SK-N-DZ (cell line): ENCODE data around the gene PARL.
"Not testable (repeated sequence)": the region's sequence is repeated elsewhere in the genome, so short reads cannot be mapped to it uniquely, and the experiment has no call there.

ENCODE experiments used
- DNase-seq: peaks from one replicate; pipeline ENCODE4 v3.0.0-alpha.2; 2015; ENCODE audit warnings: low spot score

PARL gene

GRCh38 chr3:183904833-183905780 lies 20.4 kb upstream of the PARL start:
- no peak for DNase-seq

- no peak for DNase-seq
Observed at GRCh38 chr3:183898028-183898431, 13.3 kb upstream of the PARL start.

- no peak for DNase-seq
Observed at GRCh38 chr3:183897606-183898005, 12.9 kb upstream of the PARL start.

GRCh38 chr3:183896610-183897009 lies 11.9 kb upstream of the PARL start:
- no peak for DNase-seq

GRCh38 chr3:183896184-183896583 lies 11.5 kb upstream of the PARL start:
- DNase-seq: no peak

DNA sequence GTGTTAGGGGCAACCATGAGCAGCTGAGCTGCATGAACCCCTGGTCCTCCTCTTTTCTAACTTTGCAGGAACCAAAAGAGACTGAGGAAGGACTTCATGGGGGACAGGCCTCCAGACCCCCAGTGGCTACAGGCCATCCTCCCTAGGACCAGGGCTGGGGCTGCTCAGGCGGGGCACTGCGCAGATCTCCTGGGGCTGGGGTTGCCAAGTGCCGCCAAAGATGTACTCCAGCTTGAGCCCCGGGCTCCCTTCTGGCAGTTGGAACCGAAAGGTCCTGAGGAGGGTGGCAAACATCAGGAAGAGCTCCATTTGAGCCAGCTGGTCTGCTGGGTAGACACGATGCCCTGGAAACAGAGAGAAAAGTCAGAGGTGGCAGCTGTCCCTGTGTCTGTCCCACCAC lies 11.1 kb upstream of the PARL start:
- no peak for DNase-seq

DNA sequence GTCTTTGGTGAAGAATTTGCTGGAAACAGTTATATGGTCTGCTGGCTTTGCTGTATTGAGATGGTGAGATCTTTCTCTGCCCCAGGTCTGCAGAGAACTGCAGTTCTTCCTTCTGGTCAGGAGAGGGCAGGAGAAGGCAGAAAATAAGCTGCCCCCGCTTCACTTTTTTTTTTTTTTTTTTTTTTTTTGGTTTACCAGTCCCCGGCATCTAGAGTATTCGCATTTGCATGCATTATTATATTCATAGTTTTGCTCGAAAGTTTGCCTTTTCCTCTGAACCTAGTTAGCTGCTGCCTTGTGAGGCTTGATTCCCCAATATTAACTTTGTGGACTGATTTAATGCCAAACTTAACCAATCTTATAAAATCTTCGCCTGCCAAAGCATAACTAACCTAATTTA lies 10.6 kb upstream of the PARL start:
- peak; percentile 69 for DNase-seq

DNA sequence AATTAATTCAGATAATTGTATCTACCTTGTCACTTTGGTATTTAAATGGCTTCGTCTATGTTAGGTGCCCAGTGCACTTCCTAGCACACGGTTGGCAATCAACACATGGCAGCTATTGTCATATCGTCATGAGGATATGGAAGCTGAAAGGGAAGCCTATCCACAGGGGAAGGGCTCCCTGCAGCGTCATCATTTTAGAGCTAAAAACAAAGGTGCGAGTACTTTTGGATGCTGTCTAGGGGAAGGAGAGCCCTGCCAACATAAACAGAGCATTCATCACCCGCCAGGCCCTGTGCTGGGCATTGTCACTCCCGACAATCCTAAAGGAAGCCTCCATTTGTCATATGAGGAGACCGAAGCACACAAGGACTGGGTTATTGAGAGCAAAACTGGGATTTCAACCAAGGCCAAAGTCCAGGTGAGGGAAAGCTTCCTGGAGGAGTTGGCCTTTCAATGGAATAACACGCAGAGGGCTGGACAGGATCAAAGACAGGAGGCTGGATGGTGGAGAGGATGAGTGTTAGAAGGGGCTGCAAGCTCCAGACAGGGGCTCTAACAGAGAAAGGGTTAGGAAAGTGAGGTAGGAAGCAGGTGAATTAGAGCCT lies 8.0 kb upstream of the PARL start:
- no peak for DNase-seq

DNA sequence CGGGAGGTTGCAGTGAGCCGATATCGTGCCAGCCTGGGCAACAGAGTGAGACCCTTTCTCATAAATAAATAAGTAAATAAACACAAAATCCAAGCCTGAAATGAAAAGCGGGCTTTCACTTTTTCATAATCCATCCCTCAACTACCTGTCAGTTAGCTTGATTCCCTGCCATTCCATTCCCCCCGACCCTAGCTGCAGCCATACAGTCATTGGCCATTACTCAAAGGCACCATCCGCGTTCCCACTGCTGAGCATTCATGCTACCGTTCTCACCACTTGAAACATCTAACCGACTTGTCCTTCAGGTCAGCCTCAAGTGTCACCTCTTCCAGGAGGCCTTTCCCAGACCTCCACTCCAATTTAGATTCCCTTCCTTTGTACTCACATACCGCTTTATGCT lies 1.1 kb upstream of the PARL start:
- DNase-seq: no peak

- DNase-seq: no peak
Observed at GRCh38 chr3:183884097-183884426, 618 bp downstream of the PARL start.

- DNase-seq: no peak
Observed at GRCh38 chr3:183883291-183884096, 1.2 kb downstream of the PARL start.

DNA sequence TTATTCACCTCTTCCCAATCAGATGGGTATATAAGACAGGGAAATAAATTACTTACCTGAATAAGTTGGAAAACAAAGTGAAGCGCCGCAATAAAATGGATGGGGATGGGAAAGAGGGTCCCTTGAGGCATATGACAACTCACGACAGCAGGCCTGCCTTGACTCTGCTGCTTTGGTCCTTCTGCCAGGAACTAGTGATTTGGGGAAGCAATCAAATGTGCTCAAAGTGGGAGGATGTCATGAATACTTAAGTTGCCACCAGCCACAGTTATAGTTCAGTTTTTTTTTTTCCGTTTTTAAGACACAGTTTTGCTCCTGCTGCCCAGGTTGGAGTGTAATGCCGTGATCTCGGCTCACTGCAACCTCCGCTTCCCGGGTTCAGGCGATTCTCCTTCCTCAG lies 4.6 kb downstream of the PARL start:
- no peak for DNase-seq

- no peak for DNase-seq
Observed at GRCh38 chr3:183879243-183879642, 5.4 kb downstream of the PARL start.

DNA sequence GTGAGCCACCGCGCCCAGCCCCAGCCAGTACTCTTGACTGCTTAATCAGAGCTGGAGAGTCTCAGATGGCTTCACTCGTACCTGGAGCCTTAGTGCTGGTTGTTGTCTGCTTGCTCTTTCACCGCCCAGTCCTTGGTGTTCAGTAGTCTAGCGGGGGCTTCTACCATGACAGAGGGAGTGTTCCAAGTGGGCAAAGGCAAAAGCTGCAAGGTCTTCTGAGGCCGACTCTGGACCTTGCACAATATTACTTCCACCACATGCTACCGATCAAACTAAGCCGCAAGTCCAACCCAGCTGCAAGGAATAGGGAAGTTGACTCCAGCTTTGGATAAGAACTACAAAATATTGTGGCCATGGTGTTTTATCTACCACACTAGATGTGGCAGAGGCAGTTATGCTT lies 6.6 kb downstream of the PARL start:
- DNase-seq: no peak

DNA sequence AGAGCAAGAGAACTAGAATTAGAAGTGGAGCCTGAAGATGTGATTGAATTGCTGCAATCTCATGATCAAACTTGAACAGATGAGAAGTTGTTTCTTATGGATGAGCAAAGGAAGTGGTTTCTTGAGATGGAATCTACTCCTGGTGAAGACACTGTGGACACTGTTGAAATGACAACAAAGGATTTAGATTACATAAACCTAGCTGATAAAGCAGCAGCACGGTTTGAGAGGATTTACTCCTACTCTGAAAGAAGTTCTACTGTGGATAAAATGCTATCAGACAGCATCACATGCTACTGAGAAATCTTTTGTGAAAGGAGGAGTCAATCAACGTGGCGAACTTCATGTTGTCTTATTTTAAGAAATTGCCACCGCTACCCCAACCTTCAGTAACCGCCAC lies 7.5 kb downstream of the PARL start:
- not testable (repeated sequence) for DNase-seq

- no peak for DNase-seq
Observed at GRCh38 chr3:183875411-183875810, 9.3 kb downstream of the PARL start.

DNA sequence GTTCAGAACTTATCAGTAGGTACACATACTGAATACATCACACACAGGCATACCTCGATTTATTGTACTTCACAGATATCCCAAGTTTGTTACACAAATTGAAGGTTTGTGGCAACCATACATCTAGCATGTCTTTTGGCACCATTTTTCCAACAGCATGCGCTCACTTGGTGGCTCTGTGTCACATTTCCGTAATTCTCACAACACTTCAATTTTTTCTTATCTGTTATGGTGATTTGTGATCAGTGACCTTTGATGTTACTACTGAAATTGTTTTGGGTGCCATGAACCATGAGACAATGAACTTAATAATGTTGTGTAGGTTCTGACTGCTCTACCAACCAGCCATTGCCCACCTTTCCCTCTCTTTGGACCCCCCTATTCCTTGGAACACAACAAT lies 10.8 kb downstream of the PARL start:
- no peak for DNase-seq

DNA sequence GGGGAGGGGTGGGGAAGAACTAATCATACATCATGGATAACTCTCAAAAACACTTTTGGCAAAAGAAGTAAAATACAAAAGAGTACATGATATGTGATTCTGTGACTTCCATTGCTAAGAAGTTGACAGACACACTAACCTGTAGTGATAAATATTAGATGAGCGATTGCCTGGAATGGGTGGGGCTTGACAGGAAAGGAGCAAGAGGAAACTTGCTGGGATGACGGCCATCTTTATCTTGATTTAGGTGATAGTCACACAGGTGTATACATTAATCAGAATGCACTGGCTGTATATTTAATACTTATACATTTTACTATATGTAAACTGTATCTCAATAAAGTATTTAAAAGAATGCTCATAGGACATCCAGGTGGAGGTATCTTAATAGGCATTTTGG lies 13.1 kb downstream of the PARL start:
- DNase-seq: no peak

DNA sequence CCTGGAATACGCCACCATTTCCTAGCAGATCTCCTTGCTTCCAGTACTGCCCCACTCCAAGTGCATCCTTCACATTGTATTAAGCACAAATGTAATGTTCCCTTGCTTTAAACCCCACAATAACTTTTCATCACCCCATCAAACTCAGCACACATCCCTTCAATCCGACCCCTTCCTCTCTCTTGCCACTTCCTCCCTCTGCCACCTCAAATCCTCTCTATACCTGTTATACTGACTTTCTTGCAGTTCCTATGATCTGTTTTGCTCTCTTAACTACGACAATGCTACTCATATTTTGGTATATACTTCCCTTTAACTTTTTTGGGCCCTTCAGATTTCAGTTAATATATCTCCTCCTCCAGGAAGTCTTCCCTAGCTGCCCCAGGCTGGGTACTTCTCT lies 14.1 kb downstream of the PARL start:
- no peak for DNase-seq

DNA sequence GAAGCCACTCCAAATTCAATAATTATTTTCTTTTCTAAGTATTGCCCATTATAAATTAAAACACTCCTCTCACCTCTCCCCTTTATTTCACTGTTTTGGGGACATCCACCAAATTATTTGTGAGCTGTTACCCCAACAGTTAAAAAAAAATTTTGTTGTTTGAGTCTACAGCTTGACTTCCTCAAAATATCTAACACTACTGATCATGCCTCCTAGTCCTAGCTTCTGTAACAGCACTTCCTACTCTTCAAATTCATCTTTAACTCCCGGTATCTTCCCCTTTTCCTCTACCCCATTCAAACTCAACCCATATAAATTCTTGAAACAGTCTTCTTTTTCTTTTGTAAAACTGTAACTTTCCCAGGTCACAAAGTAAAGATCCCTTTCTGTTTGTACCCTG lies 15.9 kb downstream of the PARL start:
- DNase-seq: no peak

- DNase-seq: no peak
Observed at GRCh38 chr3:183862610-183863009, 22.1 kb downstream of the PARL start.

DNA sequence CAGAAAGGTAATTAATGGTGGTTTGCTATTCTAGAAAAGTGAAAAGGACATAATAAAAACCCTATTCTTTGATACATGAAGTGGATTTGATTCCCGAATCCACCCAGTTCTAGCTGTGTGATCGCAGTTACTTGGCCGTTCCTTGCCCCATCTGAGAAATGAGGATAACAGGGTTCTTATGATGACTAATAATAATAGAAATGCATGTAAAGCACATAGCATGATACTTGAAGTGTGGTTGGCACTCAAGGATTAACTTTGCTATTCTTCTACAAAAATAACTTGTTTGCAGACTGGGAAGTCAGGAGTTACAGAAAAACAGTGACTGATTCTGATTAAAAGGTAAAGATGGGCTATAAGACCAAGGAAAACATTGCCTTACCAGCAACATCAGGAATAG lies 26.8 kb downstream of the PARL start:
- no peak for DNase-seq
